Loucy (cell line): ENCODE measurements around the gene BCL11A.
A peak's percentile ranks its signal among the peaks of the same experiment; 100 is the strongest.

Source experiments
- H2AFZ ChIP-seq: fragments of 200-600 bp; sonication (generic); 2 replicates; pipeline ENCODE4 v1.6.0; 2016; ENCODE audit warnings: antibody characterized with exemption, mild to moderate bottlenecking, low read length, moderate library complexity
- H3F3A ChIP-seq: fragments of 200-600 bp; 2 replicates; pipeline ENCODE4 v1.6.0; 2016; ENCODE audit warnings: antibody characterized with exemption, low read depth, mild to moderate bottlenecking
- H3K27me3 ChIP-seq: fragments of 200-600 bp; sonication (generic); 2 replicates; pipeline ENCODE4 v1.6.1; 2014; ENCODE audit warnings: low read length, mild to moderate bottlenecking; ENCODE audit not compliant: insufficient read depth, poor library complexity, severe bottlenecking
- H3K36me3 ChIP-seq: fragments of 200-600 bp; sonication (generic); 2 replicates; pipeline ENCODE4 v1.6.1; 2016; ENCODE audit warnings: low read length; ENCODE audit not compliant: insufficient read depth
- H3K4me1 ChIP-seq: fragments of 200-600 bp; sonication (generic); 2 replicates; pipeline ENCODE4 v1.5.1; 2014; ENCODE audit warnings: low read length, mild to moderate bottlenecking; ENCODE audit not compliant: insufficient read depth, poor library complexity, severe bottlenecking
- H3K4me2 ChIP-seq: fragments of 200-600 bp; sonication (generic); 2 replicates; pipeline ENCODE4 v1.6.0; 2014; ENCODE audit warnings: antibody characterized with exemption, low read length, low read depth, mild to moderate bottlenecking; ENCODE audit not compliant: poor library complexity, severe bottlenecking
- H3K4me3 ChIP-seq: fragments of 200-600 bp; sonication (generic); 2 replicates; pipeline ENCODE4 v1.5.1; 2014; ENCODE audit warnings: low read length, mild to moderate bottlenecking, mixed read lengths; ENCODE audit not compliant: poor library complexity, severe bottlenecking
- H3K79me2 ChIP-seq: fragments of 200-600 bp; sonication (generic); 2 replicates; pipeline ENCODE4 v1.6.1; 2014; ENCODE audit warnings: low read length; ENCODE audit not compliant: insufficient read depth
- H3K9ac ChIP-seq: fragments of 200-600 bp; sonication (generic); 2 replicates; pipeline ENCODE4 v1.6.0; 2014; ENCODE audit warnings: mild to moderate bottlenecking, low read depth, low read length, moderate library complexity; ENCODE audit not compliant: poor library complexity, severe bottlenecking
- H3K9me2 ChIP-seq: fragments of 200-600 bp; sonication (generic); replicated peaks from 2 replicates; pipeline ENCODE4 v1.6.1; 2016; ENCODE audit warnings: low read depth, low read length, mixed read lengths
- H3K9me3 ChIP-seq: fragments of 200-600 bp; sonication (generic); 2 replicates; pipeline ENCODE4 v1.6.1; 2014; ENCODE audit warnings: mild to moderate bottlenecking, antibody characterized with exemption, low read length, low read depth; ENCODE audit not compliant: insufficient read depth
- H4K20me1 ChIP-seq: fragments of 200-600 bp; sonication (generic); 2 replicates; pipeline ENCODE4 v1.6.0; 2014; ENCODE audit warnings: antibody characterized with exemption, low read length, mild to moderate bottlenecking; ENCODE audit not compliant: insufficient read depth, poor library complexity, severe bottlenecking
- EZH2phosphoT487 ChIP-seq: fragments of 200-600 bp; IDR thresholded peaks from 2 replicates; pipeline ENCODE4 v1.6.1; 2018; ENCODE audit warnings: antibody characterized with exemption, mild to moderate bottlenecking, moderate library complexity, borderline replicate concordance
- TF ChIP-seq, protein P1 (sequence below): fragments of 200-600 bp; sonication (generic); conservative IDR thresholded peaks from 2 replicates; pipeline ENCODE4 v1.5.1; 2014; ENCODE audit warnings: mild to moderate bottlenecking, antibody characterized with exemption, low read length

BCL11A gene

DNA sequence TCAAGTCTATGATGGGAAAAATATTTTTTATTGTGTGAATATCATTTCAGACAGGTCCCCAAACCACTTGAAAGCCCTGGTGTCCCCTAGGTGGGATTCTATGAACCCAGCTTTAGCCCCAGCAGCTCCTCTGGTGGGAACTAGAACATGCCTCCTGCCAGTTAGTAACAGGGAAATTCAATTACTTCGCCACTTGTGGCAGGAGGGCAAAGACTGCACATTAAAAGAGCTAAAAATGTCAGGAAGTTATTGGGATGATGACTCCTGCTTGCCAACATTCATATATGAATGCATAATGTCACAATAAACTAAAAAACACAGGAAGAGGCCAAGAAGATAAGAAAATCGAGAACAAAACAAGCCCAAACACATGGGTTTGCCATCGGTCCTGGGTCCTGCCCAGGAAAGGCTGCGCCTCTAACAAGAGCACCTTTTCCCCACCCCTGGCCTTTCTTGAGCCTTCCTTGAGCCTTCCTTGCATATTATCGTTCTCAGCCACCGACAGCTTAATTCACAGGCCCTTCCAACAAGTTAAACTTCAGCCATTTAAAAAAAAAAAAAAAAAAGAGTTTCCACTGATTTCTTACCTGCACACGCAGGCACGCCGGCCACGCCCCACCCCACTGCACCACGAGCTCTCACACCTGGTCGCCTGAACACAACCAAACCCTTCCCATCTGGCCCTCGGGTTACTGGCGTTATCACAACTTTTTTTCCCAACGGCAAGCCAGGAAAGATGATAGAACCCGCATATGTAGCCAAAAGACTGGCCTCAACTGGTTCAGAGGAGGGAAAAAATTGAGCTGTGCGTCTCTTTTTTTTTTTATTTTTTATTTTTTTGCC is 23.4 kb downstream of the BCL11A start:
- peaks cover 36% of the 10 kb centered on the region for H4K20me1 ChIP-seq
- peaks cover 73% of the 10 kb centered on the region; the same call in 1 of the 2 replicates for H3K79me2 ChIP-seq
- H2AFZ ChIP-seq = no peak overlapping the region
- peak overlapping the region; percentile 22 for H3K9ac ChIP-seq
- no peaks in the 10 kb centered on the region for H3K9me3 ChIP-seq
- H3K4me2 ChIP-seq = peak overlapping the region; percentile 87
- peaks cover 55% of the 10 kb centered on the region for H3K4me1 ChIP-seq
- H3K9me2 ChIP-seq = no peaks in the 10 kb centered on the region
- no peaks in the 10 kb centered on the region for H3K27me3 ChIP-seq
- H3F3A ChIP-seq = no peaks in the 10 kb centered on the region
- H3K4me3 ChIP-seq = peak overlapping the region; percentile 62
- peaks cover 5% of the 10 kb centered on the region; the same call in 1 of the 2 replicates for H3K36me3 ChIP-seq
- TF ChIP-seq, protein P1, sequence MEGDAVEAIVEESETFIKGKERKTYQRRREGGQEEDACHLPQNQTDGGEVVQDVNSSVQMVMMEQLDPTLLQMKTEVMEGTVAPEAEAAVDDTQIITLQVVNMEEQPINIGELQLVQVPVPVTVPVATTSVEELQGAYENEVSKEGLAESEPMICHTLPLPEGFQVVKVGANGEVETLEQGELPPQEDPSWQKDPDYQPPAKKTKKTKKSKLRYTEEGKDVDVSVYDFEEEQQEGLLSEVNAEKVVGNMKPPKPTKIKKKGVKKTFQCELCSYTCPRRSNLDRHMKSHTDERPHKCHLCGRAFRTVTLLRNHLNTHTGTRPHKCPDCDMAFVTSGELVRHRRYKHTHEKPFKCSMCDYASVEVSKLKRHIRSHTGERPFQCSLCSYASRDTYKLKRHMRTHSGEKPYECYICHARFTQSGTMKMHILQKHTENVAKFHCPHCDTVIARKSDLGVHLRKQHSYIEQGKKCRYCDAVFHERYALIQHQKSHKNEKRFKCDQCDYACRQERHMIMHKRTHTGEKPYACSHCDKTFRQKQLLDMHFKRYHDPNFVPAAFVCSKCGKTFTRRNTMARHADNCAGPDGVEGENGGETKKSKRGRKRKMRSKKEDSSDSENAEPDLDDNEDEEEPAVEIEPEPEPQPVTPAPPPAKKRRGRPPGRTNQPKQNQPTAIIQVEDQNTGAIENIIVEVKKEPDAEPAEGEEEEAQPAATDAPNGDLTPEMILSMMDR = no peak
- no peak for TF ChIP-seq EZH2phosphoT487

DNA sequence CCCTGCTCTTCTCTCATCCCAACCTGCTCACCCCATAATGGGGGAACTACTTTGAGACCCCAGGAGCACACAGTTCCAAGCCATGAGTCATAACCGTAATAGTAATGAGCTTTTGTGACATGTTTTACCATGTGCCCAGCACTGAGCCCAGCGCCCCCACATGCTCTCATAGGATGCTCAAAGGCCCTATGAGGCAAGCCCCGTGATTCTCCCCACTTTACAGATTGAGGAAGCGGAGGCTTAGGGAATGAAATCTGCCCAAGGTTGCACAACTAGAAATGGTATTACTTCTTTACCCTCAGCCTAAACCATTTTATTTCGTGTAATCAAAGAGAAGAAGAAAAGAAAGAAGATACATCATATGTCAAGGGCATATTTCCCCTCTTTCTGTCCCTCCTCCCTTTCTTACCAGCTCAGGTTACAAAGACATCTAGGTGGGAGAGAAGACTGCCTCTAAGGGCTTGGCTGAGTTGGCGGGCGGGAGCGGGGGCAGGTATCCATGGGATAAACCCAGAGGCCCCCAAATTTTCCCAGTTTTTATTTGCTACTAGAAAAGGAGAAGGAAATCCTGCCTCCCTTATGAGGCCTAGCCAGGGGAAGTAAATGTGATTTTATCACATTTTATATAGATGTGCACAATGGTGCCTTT is 24.2 kb downstream of the BCL11A start:
- TF ChIP-seq EZH2phosphoT487 = no peak
- TF ChIP-seq, protein P1 = no peak
- H3K9me2 ChIP-seq = no peaks in the 10 kb centered on the region
- H3K79me2 ChIP-seq = peaks cover 72% of the 10 kb centered on the region; the same call in 1 of the 2 replicates
- peak overlapping the region; percentile 87 for H3K4me2 ChIP-seq
- peaks cover 38% of the 10 kb centered on the region for H4K20me1 ChIP-seq
- no peak overlapping the region for H3K4me3 ChIP-seq
- H3K27me3 ChIP-seq = no peaks in the 10 kb centered on the region
- H3K9me3 ChIP-seq = no peaks in the 10 kb centered on the region
- peaks cover 5% of the 10 kb centered on the region; the same call in 1 of the 2 replicates for H3K36me3 ChIP-seq
- H3F3A ChIP-seq = no peaks in the 10 kb centered on the region
- H3K4me1 ChIP-seq = peaks cover 48% of the 10 kb centered on the region
- H2AFZ ChIP-seq = no peak overlapping the region
- H3K9ac ChIP-seq = no peak overlapping the region

DNA sequence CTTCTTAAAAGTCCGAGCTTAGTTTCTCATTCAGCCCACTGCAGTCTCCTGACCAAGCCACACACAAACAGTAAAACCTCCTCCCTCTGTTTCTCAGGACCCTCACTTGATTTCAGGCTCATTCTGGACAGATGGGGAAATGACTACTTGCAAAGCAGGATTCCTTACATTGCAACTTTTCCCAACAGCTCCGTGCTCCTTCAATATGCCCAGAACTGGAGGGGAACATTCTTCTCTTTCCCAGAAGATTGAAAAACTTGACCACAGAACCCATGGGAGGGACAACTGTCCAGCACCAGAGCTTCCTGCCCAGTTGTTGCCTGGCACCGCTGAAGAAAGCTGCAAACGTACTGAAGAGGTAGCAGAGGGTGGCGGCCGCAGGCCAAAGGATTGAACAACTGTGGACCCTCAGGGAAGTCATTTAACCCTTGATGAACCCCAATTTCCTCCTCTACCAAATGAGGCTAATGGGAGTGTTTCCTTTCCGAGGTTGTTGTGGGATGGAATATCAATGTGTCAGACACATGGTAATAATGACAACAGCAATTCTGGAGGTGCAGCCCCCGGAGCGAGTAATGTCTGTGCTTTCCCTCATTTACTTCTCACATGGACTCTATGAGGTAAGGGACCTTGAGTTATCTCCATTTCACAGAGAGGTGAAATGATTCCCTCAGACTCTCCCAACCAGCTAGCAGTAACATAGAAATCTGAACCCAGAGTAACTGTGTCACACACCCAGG is 25.0 kb downstream of the BCL11A start:
- H4K20me1 ChIP-seq = peaks cover 30% of the 10 kb centered on the region
- no peak overlapping the region for H3K4me2 ChIP-seq
- no peaks in the 10 kb centered on the region for H3K9me3 ChIP-seq
- peaks cover 5% of the 10 kb centered on the region; the same call in 1 of the 2 replicates for H3K36me3 ChIP-seq
- H3K4me3 ChIP-seq = no peak overlapping the region
- H3K27me3 ChIP-seq = no peaks in the 10 kb centered on the region
- no peak overlapping the region for H2AFZ ChIP-seq
- H3F3A ChIP-seq = no peaks in the 10 kb centered on the region
- peaks cover 44% of the 10 kb centered on the region for H3K4me1 ChIP-seq
- no peak for TF ChIP-seq EZH2phosphoT487
- TF ChIP-seq, protein P1 = no peak
- H3K9me2 ChIP-seq = no peaks in the 10 kb centered on the region
- peaks cover 73% of the 10 kb centered on the region; the same call in 1 of the 2 replicates for H3K79me2 ChIP-seq
- no peak overlapping the region for H3K9ac ChIP-seq
